ENCODE data around the gene SNAP29.
"Not testable (repeated sequence)": the region's sequence is repeated elsewhere in the genome, so short reads cannot be mapped to it uniquely, and the experiment has no call there.

The SNAP29 gene

GRCh38 chr22:20885557-20886323 is 26.9 kb downstream of the SNAP29 start:
- Histone ChIP-seq H3K4me3 (ENCODE audit: low read depth, low read length) (no peak overlapping the region), H3K4me1 (ENCODE audit: control insufficient read depth, insufficient read depth, low read length) (peaks cover 3% of the 10 kb centered on the region; the same call in 1 of the 2 replicates), H3K27ac (ENCODE audit: low read depth, low read length) (no peak overlapping the region), H3K27me3 (ENCODE audit: control insufficient read depth, insufficient read depth, low read length) (no peaks in the 10 kb centered on the region), H3K9ac (ENCODE audit: low read depth, low read length) (no peak overlapping the region), H3K9me3 (ENCODE audit: control insufficient read depth, insufficient read depth, low read length) (no peaks in the 10 kb centered on the region), H3K36me3 (ENCODE audit: control insufficient read depth, insufficient read depth, low read length) (peaks cover 33% of the 10 kb centered on the region)

GRCh38 chr22:20887375-20887774 is 28.6 kb downstream of the SNAP29 start:
- H3K4me1 ChIP-seq (ENCODE audit: control insufficient read depth, insufficient read depth, low read length), result peaks cover 3% of the 10 kb centered on the region; the same call in 1 of the 2 replicates
- H3K9me3 ChIP-seq (ENCODE audit: control insufficient read depth, insufficient read depth, low read length), result no peaks in the 10 kb centered on the region
- peaks cover 27% of the 10 kb centered on the region for H3K36me3 ChIP-seq (ENCODE audit: control insufficient read depth, insufficient read depth, low read length)
- no peak overlapping the region for H3K27ac ChIP-seq (ENCODE audit: low read depth, low read length)
- H3K4me3 ChIP-seq (ENCODE audit: low read depth, low read length), result no peak overlapping the region
- H3K27me3 ChIP-seq (ENCODE audit: control insufficient read depth, insufficient read depth, low read length), result no peaks in the 10 kb centered on the region
- no peak overlapping the region for H3K9ac ChIP-seq (ENCODE audit: low read depth, low read length)

GRCh38 chr22:20889025-20889704 is 30.4 kb downstream of the SNAP29 start:
- H3K9me3 ChIP-seq (ENCODE audit: control insufficient read depth, insufficient read depth, low read length), result no peaks in the 10 kb centered on the region
- no peak overlapping the region for H3K9ac ChIP-seq (ENCODE audit: low read depth, low read length)
- H3K4me3 ChIP-seq (ENCODE audit: low read depth, low read length), result no peak overlapping the region
- no peaks in the 10 kb centered on the region for H3K27me3 ChIP-seq (ENCODE audit: control insufficient read depth, insufficient read depth, low read length)
- H3K27ac ChIP-seq (ENCODE audit: low read depth, low read length), result no peak overlapping the region
- H3K4me1 ChIP-seq (ENCODE audit: control insufficient read depth, insufficient read depth, low read length), result peaks cover 3% of the 10 kb centered on the region; the same call in 1 of the 2 replicates
- peaks cover 21% of the 10 kb centered on the region for H3K36me3 ChIP-seq (ENCODE audit: control insufficient read depth, insufficient read depth, low read length)

GRCh38 chr22:20889904-20890540 is 31.2 kb downstream of the SNAP29 start:
- no peaks in the 10 kb centered on the region for H3K27me3 ChIP-seq (ENCODE audit: control insufficient read depth, insufficient read depth, low read length)
- H3K9me3 ChIP-seq (ENCODE audit: control insufficient read depth, insufficient read depth, low read length), result no peaks in the 10 kb centered on the region
- no peak overlapping the region for H3K9ac ChIP-seq (ENCODE audit: low read depth, low read length)
- H3K4me3 ChIP-seq (ENCODE audit: low read depth, low read length), result no peak overlapping the region
- peaks cover 3% of the 10 kb centered on the region; the same call in 1 of the 2 replicates for H3K4me1 ChIP-seq (ENCODE audit: control insufficient read depth, insufficient read depth, low read length)
- H3K36me3 ChIP-seq (ENCODE audit: control insufficient read depth, insufficient read depth, low read length), result peaks cover 21% of the 10 kb centered on the region
- no peak overlapping the region for H3K27ac ChIP-seq (ENCODE audit: low read depth, low read length)

- Histone ChIP-seq H3K9me3 (ENCODE audit: control insufficient read depth, insufficient read depth, low read length) (no peaks in the 10 kb centered on the region), H3K36me3 (ENCODE audit: control insufficient read depth, insufficient read depth, low read length) (peaks cover 21% of the 10 kb centered on the region), H3K27me3 (ENCODE audit: control insufficient read depth, insufficient read depth, low read length) (no peaks in the 10 kb centered on the region), H3K4me1 (ENCODE audit: control insufficient read depth, insufficient read depth, low read length) (no peaks in the 10 kb centered on the region), H3K27ac (ENCODE audit: low read depth, low read length) (no peak overlapping the region), H3K9ac (ENCODE audit: low read depth, low read length) (no peak overlapping the region), H3K4me3 (ENCODE audit: low read depth, low read length) (no peak overlapping the region)
Measured at GRCh38 chr22:20890975-20891374, 32.2 kb downstream of the SNAP29 start.

GRCh38 chr22:20897737-20898136 is 38.9 kb downstream of the SNAP29 start:
- not testable (repeated sequence) for H3K27me3 ChIP-seq (ENCODE audit: control insufficient read depth, insufficient read depth, low read length); H3K36me3 ChIP-seq (ENCODE audit: control insufficient read depth, insufficient read depth, low read length); H3K4me1 ChIP-seq (ENCODE audit: control insufficient read depth, insufficient read depth, low read length); H3K4me3 ChIP-seq (ENCODE audit: low read depth, low read length); H3K9me3 ChIP-seq (ENCODE audit: control insufficient read depth, insufficient read depth, low read length); H3K9ac ChIP-seq (ENCODE audit: low read depth, low read length); H3K27ac ChIP-seq (ENCODE audit: low read depth, low read length)

- no peaks in the 10 kb centered on the region for H3K36me3 ChIP-seq (ENCODE audit: control insufficient read depth, insufficient read depth, low read length)
- H3K27ac ChIP-seq (ENCODE audit: low read depth, low read length), result no peak overlapping the region
- H3K4me3 ChIP-seq (ENCODE audit: low read depth, low read length), result no peak overlapping the region
- no peaks in the 10 kb centered on the region for H3K9me3 ChIP-seq (ENCODE audit: control insufficient read depth, insufficient read depth, low read length)
- no peaks in the 10 kb centered on the region for H3K27me3 ChIP-seq (ENCODE audit: control insufficient read depth, insufficient read depth, low read length)
- H3K4me1 ChIP-seq (ENCODE audit: control insufficient read depth, insufficient read depth, low read length), result no peaks in the 10 kb centered on the region
- no peak overlapping the region for H3K9ac ChIP-seq (ENCODE audit: low read depth, low read length)
Measured at GRCh38 chr22:20899827-20900423, 41.1 kb downstream of the SNAP29 start.

- H3K27me3 ChIP-seq (ENCODE audit: control insufficient read depth, insufficient read depth, low read length); H3K4me3 ChIP-seq (ENCODE audit: low read depth, low read length); H3K9ac ChIP-seq (ENCODE audit: low read depth, low read length); H3K27ac ChIP-seq (ENCODE audit: low read depth, low read length); H3K4me1 ChIP-seq (ENCODE audit: control insufficient read depth, insufficient read depth, low read length); H3K9me3 ChIP-seq (ENCODE audit: control insufficient read depth, insufficient read depth, low read length); H3K36me3 ChIP-seq (ENCODE audit: control insufficient read depth, insufficient read depth, low read length): not testable (repeated sequence)
Measured at GRCh38 chr22:20901093-20902033, 42.6 kb downstream of the SNAP29 start.

- Histone ChIP-seq H3K27ac (ENCODE audit: low read depth, low read length) (no peak overlapping the region), H3K4me1 (ENCODE audit: control insufficient read depth, insufficient read depth, low read length) (no peaks in the 10 kb centered on the region), H3K9ac (ENCODE audit: low read depth, low read length) (no peak overlapping the region), H3K27me3 (ENCODE audit: control insufficient read depth, insufficient read depth, low read length) (no peaks in the 10 kb centered on the region), H3K4me3 (ENCODE audit: low read depth, low read length) (no peak overlapping the region), H3K36me3 (ENCODE audit: control insufficient read depth, insufficient read depth, low read length) (no peaks in the 10 kb centered on the region), H3K9me3 (ENCODE audit: control insufficient read depth, insufficient read depth, low read length) (no peaks in the 10 kb centered on the region)
Measured at GRCh38 chr22:20903093-20903492, 44.3 kb downstream of the SNAP29 start.

Measured in HUES48 (cell line).